Effector memory CD4-positive, alpha-beta T cell (primary cell): ENCODE results near the gene KLHL17.

Experiments
- DNase-seq, 3 donors: peaks; one replicate each; pipeline ENCODE4 v3.0.0-alpha.2; 2020
- H3K27ac ChIP-seq: 2 replicates; pipeline ENCODE4 v1.7.0; 2013; ENCODE audit warnings: mild to moderate bottlenecking, low read length, moderate library complexity; ENCODE audit not compliant: insufficient read depth, poor library complexity, severe bottlenecking
- H3K27me3 ChIP-seq: replicated peaks from 2 replicates; pipeline ENCODE4 v1.7.0; 2013; ENCODE audit warnings: mild to moderate bottlenecking, low read length; ENCODE audit not compliant: insufficient read depth, control insufficient read depth, poor library complexity, severe bottlenecking
- H3K36me3 ChIP-seq: 2 replicates; pipeline ENCODE4 v1.7.0; 2013; ENCODE audit warnings: mild to moderate bottlenecking, low read length, moderate library complexity; ENCODE audit not compliant: control insufficient read depth, insufficient read depth
- H3K4me1 ChIP-seq: 2 replicates; pipeline ENCODE4 v1.7.0; 2013; ENCODE audit warnings: low read length, mild to moderate bottlenecking; ENCODE audit not compliant: control insufficient read depth, insufficient read depth, poor library complexity, severe bottlenecking
- H3K4me3 ChIP-seq: 2 replicates; pipeline ENCODE4 v1.7.0; 2013; ENCODE audit warnings: low read length, low read depth, mild to moderate bottlenecking; ENCODE audit not compliant: insufficient read depth, poor library complexity, severe bottlenecking
- H3K9me3 ChIP-seq: 2 replicates; pipeline ENCODE4 v1.7.0; 2013; ENCODE audit warnings: mild to moderate bottlenecking, low read length, moderate library complexity; ENCODE audit not compliant: control insufficient read depth

The KLHL17 gene

DNA sequence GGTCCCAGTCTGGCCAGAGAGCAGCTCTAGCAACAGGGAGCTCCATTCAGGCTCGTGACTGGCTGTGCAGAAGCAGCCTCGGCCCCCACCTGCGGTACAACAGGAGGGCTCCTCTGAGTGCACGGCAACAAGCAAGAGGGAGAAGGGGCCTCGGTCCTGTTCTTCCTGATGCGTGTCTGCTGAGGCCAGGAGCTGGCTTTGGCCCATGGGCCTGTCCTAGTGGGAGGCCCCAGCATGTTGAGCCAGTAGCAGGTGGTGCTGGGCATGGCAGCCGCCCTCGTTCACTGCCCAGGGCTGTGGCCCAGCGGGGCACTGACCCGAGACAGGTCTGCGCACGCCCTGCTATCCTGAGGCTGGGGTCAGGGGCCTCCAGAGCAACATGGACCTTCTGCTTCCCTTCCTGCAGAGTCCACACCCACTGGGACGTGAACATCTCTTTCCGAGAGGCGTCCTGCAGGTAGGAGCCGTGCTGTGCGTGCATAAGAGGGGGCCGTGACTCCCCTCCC, 29.7 kb upstream of the KLHL17 start:
- Histone ChIP-seq H3K4me1 (peaks cover 3% of the 10 kb centered on the region), H3K9me3 (no peaks in the 10 kb centered on the region), H3K27ac (no peak overlapping the region), H3K36me3 (no peaks in the 10 kb centered on the region), H3K4me3 (no peak overlapping the region), H3K27me3 (peaks cover 31% of the 10 kb centered on the region)
- no peak for DNase-seq

GRCh38 chr1:931380-932172, 28.8 kb upstream of the KLHL17 start:
- no peak overlapping the region for H3K27ac ChIP-seq
- peaks cover 27% of the 10 kb centered on the region for H3K27me3 ChIP-seq
- no peaks in the 10 kb centered on the region for H3K9me3 ChIP-seq
- DNase-seq = no peak
- no peak overlapping the region for H3K4me3 ChIP-seq
- no peaks in the 10 kb centered on the region for H3K36me3 ChIP-seq
- no peaks in the 10 kb centered on the region for H3K4me1 ChIP-seq

- H3K4me1 ChIP-seq = no peaks in the 10 kb centered on the region
Observed at GRCh38 chr1:932173-932510, 28.2 kb upstream of the KLHL17 start.

GRCh38 chr1:932776-933602, 27.4 kb upstream of the KLHL17 start:
- no peak for DNase-seq
- Histone ChIP-seq H3K27ac (no peak overlapping the region), H3K4me3 (no peak overlapping the region), H3K36me3 (no peaks in the 10 kb centered on the region), H3K9me3 (no peaks in the 10 kb centered on the region), H3K27me3 (peaks cover 20% of the 10 kb centered on the region), H3K4me1 (no peaks in the 10 kb centered on the region)

More at GRCh38 chr1:932173-932510, 28.2 kb upstream of the KLHL17 start:
- Histone ChIP-seq H3K27ac (no peak overlapping the region), H3K36me3 (no peaks in the 10 kb centered on the region), H3K4me3 (no peak overlapping the region), H3K27me3 (peaks cover 25% of the 10 kb centered on the region), H3K9me3 (no peaks in the 10 kb centered on the region)
- DNase-seq = no peak

- Histone ChIP-seq H3K9me3 (no peaks in the 10 kb centered on the region), H3K4me1 (no peaks in the 10 kb centered on the region), H3K27me3 (peaks cover 20% of the 10 kb centered on the region), H3K27ac (no peak overlapping the region), H3K36me3 (no peaks in the 10 kb centered on the region), H3K4me3 (no peak overlapping the region)
- no peak for DNase-seq
Observed at GRCh38 chr1:933603-933940, 26.8 kb upstream of the KLHL17 start.

- H3K9me3 ChIP-seq = no peaks in the 10 kb centered on the region
- no peak overlapping the region for H3K27ac ChIP-seq
- no peaks in the 10 kb centered on the region for H3K36me3 ChIP-seq
- DNase-seq = no peak
- H3K4me3 ChIP-seq = no peak overlapping the region
- H3K27me3 ChIP-seq = peaks cover 32% of the 10 kb centered on the region
- H3K4me1 ChIP-seq = no peaks in the 10 kb centered on the region
Observed at GRCh38 chr1:934991-935750, 25.2 kb upstream of the KLHL17 start.

GRCh38 chr1:935751-936231, 24.6 kb upstream of the KLHL17 start:
- H3K27me3 ChIP-seq = peaks cover 39% of the 10 kb centered on the region
- no peak for DNase-seq
- peaks cover 6% of the 10 kb centered on the region for H3K4me1 ChIP-seq

GRCh38 chr1:936348-937264, 23.8 kb upstream of the KLHL17 start:
- H3K27me3 ChIP-seq = peaks cover 47% of the 10 kb centered on the region
- peaks cover 14% of the 10 kb centered on the region for H3K4me1 ChIP-seq

More at GRCh38 chr1:935751-936231, 24.6 kb upstream of the KLHL17 start:
- H3K9me3 ChIP-seq = no peaks in the 10 kb centered on the region
- no peaks in the 10 kb centered on the region for H3K36me3 ChIP-seq
- no peak overlapping the region for H3K27ac ChIP-seq
- no peak overlapping the region for H3K4me3 ChIP-seq

DNA sequence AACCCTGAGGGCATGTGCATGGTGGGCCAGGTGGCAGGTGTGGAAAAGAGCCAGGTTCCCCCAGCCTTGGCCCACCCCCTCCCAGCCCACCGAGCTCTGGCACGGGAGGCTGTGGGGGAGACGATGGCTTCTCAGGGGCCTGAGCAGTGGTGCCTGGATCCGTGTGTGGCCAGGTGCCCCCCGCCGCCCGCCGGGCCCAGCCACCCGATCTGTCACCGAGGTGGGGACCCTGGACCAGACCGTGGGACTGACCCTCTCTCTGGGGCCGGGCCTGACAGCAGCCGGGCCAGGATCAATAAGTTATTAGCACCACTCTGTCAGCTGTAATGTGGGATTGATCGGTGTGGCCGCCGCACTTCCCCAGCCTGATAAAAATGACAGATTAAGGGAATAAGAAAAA, 22.9 kb upstream of the KLHL17 start:
- Histone ChIP-seq H3K4me1 (peaks cover 23% of the 10 kb centered on the region), H3K36me3 (no peaks in the 10 kb centered on the region), H3K27ac (no peak overlapping the region), H3K9me3 (no peaks in the 10 kb centered on the region), H3K27me3 (peaks cover 55% of the 10 kb centered on the region), H3K4me3 (no peak overlapping the region)
- no peak for DNase-seq

More at GRCh38 chr1:936348-937264, 23.8 kb upstream of the KLHL17 start:
- no peak for DNase-seq
- Histone ChIP-seq H3K27ac (no peak overlapping the region), H3K36me3 (no peaks in the 10 kb centered on the region), H3K9me3 (no peaks in the 10 kb centered on the region), H3K4me3 (no peak overlapping the region)
